Measurements from ENCODE around the gene PNCK.

- TF ChIP-seq EZH2 (IDR thresholded peaks at IDR 0.05; ENCODE audit: borderline replicate concordance, low read depth, low read length, poor library complexity, severe bottlenecking) = no peak
- TF ChIP-seq CTCF (conservative IDR thresholded peaks at IDR 0.05; ENCODE audit: low read depth, low read length) = no peak
Measured at GRCh38 chrX:153670748-153671588, 2.6 kb downstream of the PNCK start.

Data from A673 (cell line).